Measurements from ENCODE around the gene FBXW5. TPM values are rescaled to one million over a fixed set of nuclear protein-coding genes. Genes with fewer than 3 reads are reported as not detected.

The FBXW5 gene
- total RNA-seq, 1 experiment from 2014 or later = 88.0 TPM

- DNase-seq (ENCODE audit: low read depth, low spot score) (no peak), ATAC-seq (no peak)
- RAD21 ChIA-PET (ENCODE audit: low non-redundant PET in 1 of 2, low total read pairs in 2 of 2, uncharacterized antibody in 2 of 2, unreplicated experiment in 2 of 2) = no interaction called here
- Histone ChIP-seq H3K79me2 (ENCODE audit: insufficient read depth, low read length) (no peaks in the 10 kb centered on the region), H3K4me3 (replicated peaks in 1 of 2; ENCODE audit: low read depth in 1 of 2, low read length in 2 of 2) (no peak overlapping the region), H3K27me3 (ENCODE audit: insufficient read depth, low read length) (no peaks in the 10 kb centered on the region), H3K4me1 (ENCODE audit: control insufficient read depth in 1 of 2, insufficient read depth in 2 of 2, low read length in 2 of 2) (no peaks in the 10 kb centered on the region), H3K9ac (ENCODE audit: low read length) (no peak overlapping the region), H3K27ac (ENCODE audit: low read depth, low read length) (no peak overlapping the region), H2AFZ (ENCODE audit: low read depth, low read length, poor library complexity, severe bottlenecking) (no peak overlapping the region), H3K9me3 (ENCODE audit: control insufficient read depth in 1 of 2, insufficient read depth in 1 of 2, low read depth in 1 of 2, low read length in 2 of 2) (no peaks in the 10 kb centered on the region), H3K36me3 (ENCODE audit: control insufficient read depth in 1 of 2, insufficient read depth in 2 of 2, low read length in 2 of 2) (peaks cover 2 to 18% of the 10 kb centered on the region in 2 experiments; a peak in 2 of 4 replicates), H3K9me2 (ENCODE audit: insufficient read depth) (no peaks in the 10 kb centered on the region), H3K4me2 (ENCODE audit: low read length) (no peak overlapping the region), H4K20me1 (ENCODE audit: insufficient read depth) (no peaks in the 10 kb centered on the region)
- BruUV-seq (replicated peaks) = no TSS peak
- TF ChIP-seq, protein P1, sequence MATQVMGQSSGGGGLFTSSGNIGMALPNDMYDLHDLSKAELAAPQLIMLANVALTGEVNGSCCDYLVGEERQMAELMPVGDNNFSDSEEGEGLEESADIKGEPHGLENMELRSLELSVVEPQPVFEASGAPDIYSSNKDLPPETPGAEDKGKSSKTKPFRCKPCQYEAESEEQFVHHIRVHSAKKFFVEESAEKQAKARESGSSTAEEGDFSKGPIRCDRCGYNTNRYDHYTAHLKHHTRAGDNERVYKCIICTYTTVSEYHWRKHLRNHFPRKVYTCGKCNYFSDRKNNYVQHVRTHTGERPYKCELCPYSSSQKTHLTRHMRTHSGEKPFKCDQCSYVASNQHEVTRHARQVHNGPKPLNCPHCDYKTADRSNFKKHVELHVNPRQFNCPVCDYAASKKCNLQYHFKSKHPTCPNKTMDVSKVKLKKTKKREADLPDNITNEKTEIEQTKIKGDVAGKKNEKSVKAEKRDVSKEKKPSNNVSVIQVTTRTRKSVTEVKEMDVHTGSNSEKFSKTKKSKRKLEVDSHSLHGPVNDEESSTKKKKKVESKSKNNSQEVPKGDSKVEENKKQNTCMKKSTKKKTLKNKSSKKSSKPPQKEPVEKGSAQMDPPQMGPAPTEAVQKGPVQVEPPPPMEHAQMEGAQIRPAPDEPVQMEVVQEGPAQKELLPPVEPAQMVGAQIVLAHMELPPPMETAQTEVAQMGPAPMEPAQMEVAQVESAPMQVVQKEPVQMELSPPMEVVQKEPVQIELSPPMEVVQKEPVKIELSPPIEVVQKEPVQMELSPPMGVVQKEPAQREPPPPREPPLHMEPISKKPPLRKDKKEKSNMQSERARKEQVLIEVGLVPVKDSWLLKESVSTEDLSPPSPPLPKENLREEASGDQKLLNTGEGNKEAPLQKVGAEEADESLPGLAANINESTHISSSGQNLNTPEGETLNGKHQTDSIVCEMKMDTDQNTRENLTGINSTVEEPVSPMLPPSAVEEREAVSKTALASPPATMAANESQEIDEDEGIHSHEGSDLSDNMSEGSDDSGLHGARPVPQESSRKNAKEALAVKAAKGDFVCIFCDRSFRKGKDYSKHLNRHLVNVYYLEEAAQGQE (IDR thresholded peaks at IDR 0.05; ENCODE audit: low read depth) = no peak
- no peak for TF ChIP-seq POLR2A (IDR thresholded peaks at IDR 0.05; ENCODE audit: borderline replicate concordance, extremely low read depth, insufficient read depth, insufficient read length)
- TF ChIP-seq CTCF (IDR thresholded peaks at IDR 0.05 in 2 of 3, conservative IDR thresholded peaks at IDR 0.05 in 1 of 3; ENCODE audit: borderline replicate concordance in 1 of 3, insufficient read depth in 1 of 3, low read depth in 2 of 3, low read length in 2 of 3) = no peak
- CTCF ChIA-PET = no interaction called here
- POLR2A ChIA-PET = no interaction called here
- intact Hi-C loops (cut with micrococcal nuclease) = no loop called here
Observed at GRCh38 chr9:136930014-136930413, 14.5 kb downstream of the FBXW5 start.

All from HCT116 (cell line).